Prostate gland (tissue), 2 donors: ENCODE measurements around the gene ATP13A1. TPM values are rescaled to one million over a fixed set of nuclear protein-coding genes. Genes with fewer than 3 reads are reported as not detected.
"Not testable (repeated sequence)": the region's sequence is repeated elsewhere in the genome, so short reads cannot be mapped to it uniquely, and the experiment has no call there.

Experiments used
- DNase-seq: peaks from one replicate; pipeline ENCODE4 v3.0.0-alpha.2; 2019; ENCODE audit warnings: low spot score
- H3K27ac ChIP-seq, 2 donors: fragments of 200-600 bp; sonication (generic); 2 replicates each; pipeline ENCODE4 v1.5.1; 2017 to 2019
- H3K27me3 ChIP-seq: fragments of 200-600 bp; sonication (generic); replicated peaks from 2 replicates; pipeline ENCODE4 v1.5.1; 2019; ENCODE audit not compliant: insufficient read depth
- H3K36me3 ChIP-seq, 2 donors: fragments of 200-600 bp; sonication (generic); 1 replicate in 1 of 2; 2 replicates in 1 of 2; pipeline versions ENCODE4 v1.5.1 to v1.8.1; 2017 to 2019
- H3K4me1 ChIP-seq: fragments of 200-600 bp; sonication (generic); replicated peaks from 2 replicates; pipeline ENCODE4 v1.5.1; 2019
- H3K4me3 ChIP-seq, 2 donors: fragments of 200-600 bp; sonication (generic); 2 replicates each; pipeline ENCODE4 v1.5.1; 2017 to 2019
- H3K9me3 ChIP-seq: fragments of 200-600 bp; sonication (generic); 2 replicates; pipeline ENCODE4 v1.5.1; 2017
- POLR2A ChIP-seq: fragments of 450-650 bp; IDR thresholded peaks from one replicate; pipeline ENCODE4 v1.6.1; 2016; ENCODE audit warnings: antibody characterized with exemption, mild to moderate bottlenecking
- POLR2AphosphoS5 ChIP-seq: sonication (generic); formaldehyde crosslinking; IDR thresholded peaks from one replicate; pipeline ENCODE4 v1.6.1; 2017; ENCODE audit warnings: antibody characterized with exemption
- WGBS: methylation state at CpG from one replicate; pipeline ENCODE4 v1.1.5; 2018; 5-methylcytosine and 5-hydroxymethylcytosine counted together
- intact Hi-C: fragments of 100-400 bp; cut with DNase I; formaldehyde crosslinking; loops from one replicate; pipeline ENCODE4 v1.14.2; 2022
- total RNA-seq, 2 donors: library from RNA; depleted of rRNA; stranded (reverse); fragments of >200 nt; gene quantifications; one replicate each; pipeline ENCODE4 v1.1.0, GENCODE V29; 2016
- TF ChIP-seq, protein P1 (sequence below), 4 experiments: fragments of 200-600 bp in 2 of 4; fragments of 450-650 bp in 2 of 4; sonication (generic) in 2 of 4; IDR thresholded peaks; 1 replicate in 3 of 4; 2 replicates in 1 of 4; pipeline ENCODE4 v1.5.1; 2016 to 2019; ENCODE audit warnings: antibody characterized with exemption in 4 of 4, mild to moderate bottlenecking in 2 of 4, moderate library complexity in 2 of 4

Gene ATP13A1
- total RNA-seq, 2 donors from 2014 or later = 227 to 315 TPM

GRCh38 chr19:19672816-19673215, 9.3 kb upstream of the ATP13A1 start:
- 98% methylated on average over 3 of the region's 3 CpGs for WGBS
- no peaks in the 10 kb centered on the region for H3K4me1 ChIP-seq
- H3K36me3 ChIP-seq = no peaks in the 10 kb centered on the region
- H3K4me3 ChIP-seq = no peak overlapping the region
- intact Hi-C loops = no loop called here
- H3K9me3 ChIP-seq = no peaks in the 10 kb centered on the region
- no peaks in the 10 kb centered on the region for H3K27me3 ChIP-seq
- H3K27ac ChIP-seq = no peak overlapping the region
- DNase-seq = no peak
- no peak for TF ChIP-seq POLR2AphosphoS5
- TF ChIP-seq, protein P1, sequence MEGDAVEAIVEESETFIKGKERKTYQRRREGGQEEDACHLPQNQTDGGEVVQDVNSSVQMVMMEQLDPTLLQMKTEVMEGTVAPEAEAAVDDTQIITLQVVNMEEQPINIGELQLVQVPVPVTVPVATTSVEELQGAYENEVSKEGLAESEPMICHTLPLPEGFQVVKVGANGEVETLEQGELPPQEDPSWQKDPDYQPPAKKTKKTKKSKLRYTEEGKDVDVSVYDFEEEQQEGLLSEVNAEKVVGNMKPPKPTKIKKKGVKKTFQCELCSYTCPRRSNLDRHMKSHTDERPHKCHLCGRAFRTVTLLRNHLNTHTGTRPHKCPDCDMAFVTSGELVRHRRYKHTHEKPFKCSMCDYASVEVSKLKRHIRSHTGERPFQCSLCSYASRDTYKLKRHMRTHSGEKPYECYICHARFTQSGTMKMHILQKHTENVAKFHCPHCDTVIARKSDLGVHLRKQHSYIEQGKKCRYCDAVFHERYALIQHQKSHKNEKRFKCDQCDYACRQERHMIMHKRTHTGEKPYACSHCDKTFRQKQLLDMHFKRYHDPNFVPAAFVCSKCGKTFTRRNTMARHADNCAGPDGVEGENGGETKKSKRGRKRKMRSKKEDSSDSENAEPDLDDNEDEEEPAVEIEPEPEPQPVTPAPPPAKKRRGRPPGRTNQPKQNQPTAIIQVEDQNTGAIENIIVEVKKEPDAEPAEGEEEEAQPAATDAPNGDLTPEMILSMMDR (IDR thresholded peaks at IDR 0.05) = no peak
- no peak for TF ChIP-seq POLR2A

GRCh38 chr19:19670070-19670551, 6.6 kb upstream of the ATP13A1 start:
- Histone ChIP-seq H3K27me3 (no peaks in the 10 kb centered on the region), H3K4me3 (no peak overlapping the region), H3K36me3 (no peaks in the 10 kb centered on the region), H3K4me1 (no peaks in the 10 kb centered on the region), H3K9me3 (no peaks in the 10 kb centered on the region), H3K27ac (no peak overlapping the region)
- TF ChIP-seq POLR2AphosphoS5 (no peak), POLR2A (no peak)
- intact Hi-C loops = no loop called here
- DNase-seq = no peak
- 76% methylated on average over 10 of the region's 10 CpGs for WGBS

- Histone ChIP-seq H3K9me3 (no peaks in the 10 kb centered on the region), H3K36me3 (no peaks in the 10 kb centered on the region), H3K4me3 (peak within 1 kb of the TSS; percentile 64 to 81), H3K4me1 (no peaks in the 10 kb centered on the region), H3K27ac (peak within 1 kb of the TSS; percentile 75 to 84), H3K27me3 (no peaks in the 10 kb centered on the region)
- TF ChIP-seq, protein P1 (IDR thresholded peaks at IDR 0.05) = no peak
- TF ChIP-seq POLR2A (peak; percentile 56), POLR2AphosphoS5 (peak; percentile 84)
- peak; percentile 92 for DNase-seq
- intact Hi-C loops = no loop called here
- 5% methylated on average over 34 of the region's 36 CpGs for WGBS
These were observed 4.9 kb upstream of the ATP13A1 start, which contains the start of gene ZNF101 for GRCh38 chr19:19668230-19669012. Gene ZNF101 (plus strand): TSS chr19:19668839. CDS start chr19:19668964, 125 bp downstream.

DNA sequence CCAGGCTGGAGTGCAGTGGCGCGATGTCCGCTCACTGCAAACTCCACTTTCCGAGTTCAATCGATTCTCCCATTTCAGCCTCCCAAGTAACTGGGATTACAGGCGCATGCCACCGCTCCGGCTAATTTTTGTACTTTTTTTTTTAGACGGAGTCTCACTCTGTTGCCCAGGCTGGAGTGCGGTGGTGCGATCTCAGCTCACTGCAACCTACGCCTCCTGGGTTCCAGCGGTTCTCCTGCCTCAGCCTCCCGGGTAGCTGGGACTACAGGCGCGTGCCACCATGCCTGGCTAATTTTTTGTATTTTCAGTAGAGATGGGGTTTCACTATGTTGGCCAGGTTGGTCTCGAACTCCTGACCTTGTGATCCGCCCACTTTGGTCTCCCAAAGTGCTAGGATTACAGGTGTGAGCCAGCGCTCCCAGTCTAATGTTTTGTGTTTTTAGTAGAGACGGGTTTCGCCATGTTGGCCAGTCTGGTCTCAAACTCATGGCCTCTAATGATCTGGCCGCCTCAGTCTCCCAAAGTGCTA, 2.0 kb upstream of the ATP13A1 start:
- H3K4me1 ChIP-seq = peaks cover 12% of the 10 kb centered on the region

DNA sequence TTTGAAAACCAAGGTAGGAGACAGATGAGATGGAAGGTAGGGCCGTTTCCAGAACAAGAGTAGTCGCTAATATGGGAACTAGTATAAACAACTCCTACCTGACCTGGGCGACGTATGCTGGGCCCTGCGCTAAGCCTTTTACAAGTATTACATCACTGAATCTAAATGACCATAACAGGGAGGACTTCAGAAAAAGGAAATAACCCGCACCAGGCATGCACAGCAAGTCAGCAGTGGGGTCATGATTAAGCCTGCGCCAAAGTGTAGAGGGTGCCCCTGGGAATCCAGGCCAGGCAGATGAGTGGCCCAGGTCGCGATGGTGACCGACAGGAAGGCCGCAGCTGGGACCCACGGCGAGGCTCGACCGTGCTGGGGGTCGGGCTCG, 613 bp downstream of the ATP13A1 start:
- peaks cover 12% of the 10 kb centered on the region for H3K4me1 ChIP-seq
- no peak for TF ChIP-seq POLR2A
- no peak for TF ChIP-seq POLR2AphosphoS5
- TF ChIP-seq, protein P1 (IDR thresholded peaks at IDR 0.05) = no peak
- peaks cover 6 to 7% of the 10 kb centered on the region in 2 donors for H3K36me3 ChIP-seq
- no peaks in the 10 kb centered on the region for H3K9me3 ChIP-seq
- intact Hi-C loops = no loop called here
- 12% methylated on average over 7 of the region's 17 CpGs for WGBS
- DNase-seq = no peak
- H3K4me3 ChIP-seq = peak overlapping the region; percentile 85 to 98
- H3K27me3 ChIP-seq = no peaks in the 10 kb centered on the region
- peak overlapping the region; percentile 92 to 93 for H3K27ac ChIP-seq

More for the DNA sequence above, 2.0 kb upstream of the ATP13A1 start:
- H3K27ac ChIP-seq, H3K36me3 ChIP-seq, DNase-seq, H3K9me3 ChIP-seq, H3K4me3 ChIP-seq, intact Hi-C loops, H3K27me3 ChIP-seq: not testable (repeated sequence)
- WGBS = 95% methylated on average over 22 of the region's 22 CpGs
